Measurements from ENCODE around the gene PI4KB.
A peak's percentile ranks its signal among the peaks of the same experiment; 100 is the strongest.

Gene PI4KB

DNA sequence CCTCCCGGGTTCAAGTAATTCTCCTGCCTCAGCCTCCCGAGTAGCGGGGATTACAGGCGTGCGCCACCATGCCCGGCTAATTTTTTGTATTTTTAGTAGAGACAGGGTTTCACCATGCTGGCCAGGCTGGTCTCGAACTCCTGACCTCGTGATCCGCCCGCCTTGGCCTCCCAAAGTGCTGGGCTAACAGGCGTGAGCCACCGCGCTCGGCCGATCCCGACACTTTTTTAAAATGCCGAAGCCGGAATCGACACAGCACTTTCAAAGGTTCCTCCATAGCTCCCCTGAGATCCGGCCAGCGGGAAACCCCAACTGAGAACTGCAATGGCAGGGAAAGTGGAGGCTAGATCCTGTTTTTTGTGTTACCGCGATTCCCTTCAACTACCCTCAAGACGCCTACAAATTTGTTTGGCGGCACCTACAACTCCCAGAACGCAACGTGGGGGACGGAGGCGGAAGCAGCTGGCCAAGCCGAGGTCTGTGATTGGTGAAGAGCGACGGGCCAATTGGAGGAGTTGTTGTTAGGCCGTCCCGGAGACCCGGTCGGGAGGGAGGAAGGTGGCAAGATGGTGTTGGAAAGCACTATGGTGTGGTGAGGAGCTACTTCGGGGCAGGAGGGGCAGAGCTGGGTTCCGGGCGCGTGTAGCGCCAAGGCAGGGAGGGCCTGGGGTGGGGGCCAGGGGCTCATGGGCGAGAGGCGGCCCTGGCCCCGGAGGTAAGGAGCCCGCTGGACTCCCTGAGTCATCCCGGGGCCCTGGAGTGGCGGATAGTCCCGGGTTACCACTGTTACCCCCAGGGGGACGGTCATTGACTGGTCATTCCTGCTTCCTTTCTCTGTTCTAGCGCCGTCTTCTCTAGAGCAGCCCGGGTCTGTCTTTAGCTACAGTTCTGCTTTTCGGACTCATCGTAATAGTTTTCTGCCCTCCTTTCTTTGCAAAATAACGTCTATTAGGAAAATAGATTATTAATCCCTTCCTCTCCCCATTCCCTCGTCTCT, 72.7 kb downstream of the PI4KB start, which contains the start of gene PSMD4:
Gene PSMD4 (plus strand): TSS at position 518 of the 997 bp plus-strand sequence. CDS start 49 bp downstream, at position 567.
- H3K4me3 ChIP-seq (ENCODE audit: low read depth, low read length): peak within 1 kb of the TSS; percentile 87
- DNase-seq (ENCODE audit: low read depth): peak; percentile 98
- TF ChIP-seq, protein P1, sequence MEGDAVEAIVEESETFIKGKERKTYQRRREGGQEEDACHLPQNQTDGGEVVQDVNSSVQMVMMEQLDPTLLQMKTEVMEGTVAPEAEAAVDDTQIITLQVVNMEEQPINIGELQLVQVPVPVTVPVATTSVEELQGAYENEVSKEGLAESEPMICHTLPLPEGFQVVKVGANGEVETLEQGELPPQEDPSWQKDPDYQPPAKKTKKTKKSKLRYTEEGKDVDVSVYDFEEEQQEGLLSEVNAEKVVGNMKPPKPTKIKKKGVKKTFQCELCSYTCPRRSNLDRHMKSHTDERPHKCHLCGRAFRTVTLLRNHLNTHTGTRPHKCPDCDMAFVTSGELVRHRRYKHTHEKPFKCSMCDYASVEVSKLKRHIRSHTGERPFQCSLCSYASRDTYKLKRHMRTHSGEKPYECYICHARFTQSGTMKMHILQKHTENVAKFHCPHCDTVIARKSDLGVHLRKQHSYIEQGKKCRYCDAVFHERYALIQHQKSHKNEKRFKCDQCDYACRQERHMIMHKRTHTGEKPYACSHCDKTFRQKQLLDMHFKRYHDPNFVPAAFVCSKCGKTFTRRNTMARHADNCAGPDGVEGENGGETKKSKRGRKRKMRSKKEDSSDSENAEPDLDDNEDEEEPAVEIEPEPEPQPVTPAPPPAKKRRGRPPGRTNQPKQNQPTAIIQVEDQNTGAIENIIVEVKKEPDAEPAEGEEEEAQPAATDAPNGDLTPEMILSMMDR (IDR thresholded peaks at IDR 0.05; ENCODE audit: low read depth, low read length): no peak
- TF ChIP-seq POLR2A (IDR thresholded peaks at IDR 0.05; ENCODE audit: extremely low read depth, insufficient read length): peak; percentile 95
- TF ChIP-seq MYC (IDR thresholded peaks at IDR 0.05; ENCODE audit: low read depth, low read length): peak; percentile 77
- TF ChIP-seq, protein P2, sequence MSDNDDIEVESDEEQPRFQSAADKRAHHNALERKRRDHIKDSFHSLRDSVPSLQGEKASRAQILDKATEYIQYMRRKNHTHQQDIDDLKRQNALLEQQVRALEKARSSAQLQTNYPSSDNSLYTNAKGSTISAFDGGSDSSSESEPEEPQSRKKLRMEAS (IDR thresholded peaks at IDR 0.05; ENCODE audit: low read depth, low read length): peak; percentile 50; the same call in 1 of the 2 replicates

DNA sequence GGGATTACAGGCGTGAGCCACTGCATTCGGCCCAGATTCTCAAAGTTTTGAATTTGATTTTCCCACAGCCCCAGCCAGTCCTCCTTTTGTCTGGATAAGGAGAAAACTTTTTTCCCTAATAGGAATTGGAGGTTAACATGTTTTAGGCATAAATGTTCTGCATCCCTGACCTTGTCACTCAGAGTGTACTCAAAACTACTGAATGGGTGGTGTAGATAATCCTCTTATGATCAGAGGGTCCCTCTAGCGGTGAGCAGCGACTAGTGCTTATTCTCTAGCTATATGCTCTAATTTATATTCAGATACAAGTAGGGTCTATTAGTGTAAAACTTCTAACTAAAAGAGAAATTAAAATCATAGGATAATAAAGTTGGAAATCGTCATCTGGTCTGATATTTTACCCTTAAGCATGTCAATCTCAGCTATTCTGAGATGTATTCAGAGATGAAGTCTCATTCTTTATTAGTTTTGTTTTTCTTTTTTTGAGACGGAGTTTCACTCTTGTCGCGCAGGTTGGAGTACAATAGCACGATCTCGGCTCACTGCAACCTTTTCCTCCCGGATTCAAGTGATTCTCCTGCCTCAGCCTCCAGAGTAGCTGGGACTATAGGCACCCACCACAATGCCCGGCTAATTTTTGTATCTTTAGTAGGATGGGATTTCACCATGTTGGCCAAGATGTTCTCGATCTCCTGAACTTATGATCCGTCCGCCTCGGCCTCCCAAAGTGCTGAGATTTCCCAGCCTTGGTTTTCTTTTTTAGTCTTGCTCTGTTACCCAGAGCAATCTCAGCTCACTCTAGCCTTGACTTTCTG, 75.4 kb downstream of the PI4KB start:
- TF ChIP-seq, protein P2 (IDR thresholded peaks at IDR 0.05; ENCODE audit: low read depth, low read length): no peak
- TF ChIP-seq POLR2A (IDR thresholded peaks at IDR 0.05; ENCODE audit: extremely low read depth, insufficient read length): no peak
- TF ChIP-seq, protein P1 (IDR thresholded peaks at IDR 0.05; ENCODE audit: low read depth, low read length): peak; percentile 84
- TF ChIP-seq MYC (IDR thresholded peaks at IDR 0.05; ENCODE audit: low read depth, low read length): no peak
- H3K4me3 ChIP-seq (ENCODE audit: low read depth, low read length): no peak overlapping the region
- DNase-seq (ENCODE audit: low read depth): peak; percentile 84

DNA sequence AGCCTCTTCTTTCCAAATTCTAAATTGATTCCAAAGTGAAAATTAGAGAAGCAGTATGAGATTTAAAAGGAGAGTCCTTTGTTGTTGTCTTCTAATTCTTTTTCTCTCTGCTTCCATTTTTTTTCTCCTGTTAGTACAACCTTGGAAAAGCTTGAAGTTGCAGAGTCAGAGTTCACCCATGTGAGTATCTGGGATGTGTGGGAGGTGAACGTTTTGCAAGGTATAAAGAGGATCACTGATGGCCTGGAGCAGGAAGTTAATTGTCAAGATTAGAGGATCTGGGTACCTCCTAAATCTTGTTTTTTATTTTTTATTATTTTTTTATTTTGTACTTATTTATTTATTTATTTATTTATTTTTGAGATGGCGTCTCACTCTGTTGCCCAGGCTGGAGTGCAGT, 80.4 kb downstream of the PI4KB start:
- no peak overlapping the region for H3K4me3 ChIP-seq (ENCODE audit: low read depth, low read length)
- DNase-seq (ENCODE audit: low read depth): no peak

DNA sequence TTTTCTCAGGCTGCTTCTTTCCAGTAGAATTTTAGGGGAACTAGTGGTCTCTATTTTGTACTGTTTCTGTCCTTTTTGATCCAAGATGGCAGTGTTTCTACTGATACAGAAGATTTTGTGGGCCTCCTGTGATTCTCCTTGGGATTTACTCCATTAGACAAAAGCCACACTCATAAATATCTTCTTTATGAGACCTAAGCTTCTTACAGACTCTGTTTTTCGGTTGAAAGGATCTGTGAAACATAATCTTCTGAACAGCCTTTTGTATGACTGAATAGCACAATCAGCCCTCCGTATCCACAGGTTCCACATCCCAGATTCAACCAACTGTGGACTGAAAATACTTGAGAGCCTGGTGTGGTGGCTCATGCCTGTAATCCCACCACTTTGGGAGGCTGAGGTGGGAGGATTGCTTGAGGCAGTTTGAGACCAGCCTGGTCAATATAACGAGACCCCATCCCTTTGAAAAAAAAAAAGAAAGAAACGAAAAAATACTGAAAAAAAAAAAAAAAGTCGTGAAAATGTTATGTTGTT, 83.5 kb downstream of the PI4KB start:
- no peak overlapping the region for H3K4me3 ChIP-seq (ENCODE audit: low read depth, low read length)
- TF ChIP-seq, protein P2 (IDR thresholded peaks at IDR 0.05; ENCODE audit: low read depth, low read length): no peak
- TF ChIP-seq MYC (IDR thresholded peaks at IDR 0.05; ENCODE audit: low read depth, low read length): no peak
- TF ChIP-seq, protein P1 (IDR thresholded peaks at IDR 0.05; ENCODE audit: low read depth, low read length): no peak
- TF ChIP-seq POLR2A (IDR thresholded peaks at IDR 0.05; ENCODE audit: extremely low read depth, insufficient read length): no peak
- DNase-seq (ENCODE audit: low read depth): no peak

More for the DNA sequence above, 80.4 kb downstream of the PI4KB start:
- TF ChIP-seq, protein P2 (IDR thresholded peaks at IDR 0.05; ENCODE audit: low read depth, low read length): no peak
- TF ChIP-seq POLR2A (IDR thresholded peaks at IDR 0.05; ENCODE audit: extremely low read depth, insufficient read length) (no peak), MYC (IDR thresholded peaks at IDR 0.05; ENCODE audit: low read depth, low read length) (no peak)
- TF ChIP-seq, protein P1 (IDR thresholded peaks at IDR 0.05; ENCODE audit: low read depth, low read length): no peak

DNA sequence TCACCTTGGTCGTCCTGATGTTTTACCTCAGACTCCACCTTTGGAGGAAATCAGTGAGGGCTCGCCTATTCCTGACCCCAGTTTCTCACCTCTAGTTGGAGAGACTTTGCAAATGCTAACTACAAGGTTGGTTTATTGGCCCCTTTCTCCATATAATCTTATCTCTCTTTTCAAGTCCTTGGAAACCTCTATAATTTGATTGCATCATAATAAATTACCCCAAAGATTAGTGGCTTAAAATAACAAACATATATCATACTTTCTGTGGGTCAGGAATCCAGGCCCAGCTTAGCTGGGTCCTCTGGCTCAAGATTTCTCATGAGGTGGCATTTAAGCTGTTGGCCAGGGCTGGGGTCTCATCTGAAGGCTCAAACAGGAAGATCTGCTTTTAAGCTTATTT, 84.8 kb downstream of the PI4KB start:
- TF ChIP-seq MYC (IDR thresholded peaks at IDR 0.05; ENCODE audit: low read depth, low read length) (no peak), POLR2A (IDR thresholded peaks at IDR 0.05; ENCODE audit: extremely low read depth, insufficient read length) (no peak)
- TF ChIP-seq, protein P1 (IDR thresholded peaks at IDR 0.05; ENCODE audit: low read depth, low read length): no peak
- TF ChIP-seq, protein P2 (IDR thresholded peaks at IDR 0.05; ENCODE audit: low read depth, low read length): no peak
- no peak overlapping the region for H3K4me3 ChIP-seq (ENCODE audit: low read depth, low read length)
- no peak for DNase-seq (ENCODE audit: low read depth)

Data from NB4 (cell line).